T-helper 9 cell (primary cell): ENCODE measurements around the gene PCSK9.
"Not testable (repeated sequence)": the region's sequence is repeated elsewhere in the genome, so short reads cannot be mapped to it uniquely, and the experiment has no call there.

ENCODE experiments used
- DNase-seq: peaks from one replicate; pipeline ENCODE4 v3.0.0-alpha.2; 2020

Gene PCSK9

GRCh38 chr1:55081905-55082296 is 42.6 kb downstream of the PCSK9 start:
- no peak for DNase-seq

DNA sequence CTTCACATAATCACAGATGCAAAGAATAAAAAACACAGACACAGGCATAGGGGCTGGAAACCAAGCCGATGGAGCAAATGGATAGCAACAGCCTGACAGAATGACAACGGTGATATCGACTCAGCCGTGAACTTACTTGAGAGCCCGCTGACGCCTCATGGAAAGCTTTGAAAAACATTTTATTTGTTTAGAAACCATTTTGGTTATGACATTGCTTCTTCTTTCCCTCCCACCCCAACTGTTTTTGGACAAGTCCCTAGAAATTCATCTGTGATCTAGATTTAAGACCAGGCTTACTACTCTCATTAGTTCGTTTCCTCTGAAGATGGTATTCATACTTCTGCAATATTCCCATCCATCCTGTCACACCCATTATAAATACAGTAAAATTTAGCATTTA is 44.9 kb downstream of the PCSK9 start:
- DNase-seq, result no peak

DNA sequence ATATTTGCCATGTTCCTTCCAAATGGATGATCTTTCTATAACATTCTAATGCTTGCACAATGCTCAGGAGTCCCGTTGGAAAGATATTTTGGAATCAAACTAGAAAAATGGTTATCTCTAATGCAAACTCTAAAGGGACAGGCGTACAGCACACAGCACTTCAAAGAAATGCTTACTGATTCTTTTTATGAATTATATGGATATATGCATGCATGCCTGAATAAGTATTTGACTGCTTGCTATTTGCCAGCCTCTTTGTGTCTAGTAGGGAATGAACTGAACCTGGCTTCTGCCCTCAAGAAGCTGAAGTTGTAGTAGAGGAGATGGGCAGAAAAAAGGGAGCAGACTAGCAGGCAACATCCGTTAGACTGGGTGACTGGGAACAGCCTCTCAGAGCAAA is 48.1 kb downstream of the PCSK9 start:
- DNase-seq, result no peak

DNA sequence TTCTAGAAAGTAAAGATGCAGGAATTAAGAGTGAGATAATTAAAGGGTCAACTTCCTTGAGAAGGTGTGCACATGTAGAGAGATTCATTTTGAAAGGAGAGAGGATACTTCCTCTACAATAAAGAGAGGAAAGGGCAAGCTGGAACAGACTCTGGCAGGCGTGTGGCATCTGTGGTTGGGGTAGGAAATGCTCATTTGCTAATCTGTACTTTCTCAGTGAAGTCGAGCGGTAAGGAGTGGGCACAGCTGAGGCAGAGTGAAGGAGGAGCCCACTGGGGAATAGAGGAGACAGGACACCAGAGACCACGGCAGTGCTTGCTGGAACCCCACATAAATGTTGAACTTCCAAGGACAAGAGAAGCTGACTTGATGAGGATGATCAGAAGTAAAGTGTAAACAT is 49.1 kb downstream of the PCSK9 start:
- DNase-seq, result no peak

DNA sequence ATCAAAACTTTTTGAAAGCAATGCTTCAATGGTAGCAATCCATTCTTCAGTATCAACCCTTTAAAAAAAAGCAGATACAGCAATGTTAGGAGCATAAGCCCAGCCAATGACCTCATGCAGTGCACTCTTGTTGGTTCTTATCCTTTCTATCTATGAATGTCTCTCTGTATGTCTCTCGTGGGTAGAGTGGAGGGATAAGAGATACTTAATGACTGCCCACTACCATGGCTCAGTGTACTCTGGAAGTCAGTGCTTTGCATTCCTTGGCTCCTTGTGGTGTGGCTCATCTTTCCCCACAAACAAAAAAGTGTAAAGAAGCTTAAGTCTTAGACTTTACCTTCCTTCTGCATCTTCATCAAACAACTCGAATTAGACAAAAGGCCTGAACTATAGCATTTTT is 50.3 kb downstream of the PCSK9 start:
- DNase-seq, result no peak

- no peak for DNase-seq
Observed at GRCh38 chr1:55092475-55092874, 53.1 kb downstream of the PCSK9 start.

- no peak for DNase-seq
Observed at GRCh38 chr1:55095095-55095494, 55.7 kb downstream of the PCSK9 start.

- no peak for DNase-seq
Observed at GRCh38 chr1:55103891-55104290, 64.5 kb downstream of the PCSK9 start.

DNA sequence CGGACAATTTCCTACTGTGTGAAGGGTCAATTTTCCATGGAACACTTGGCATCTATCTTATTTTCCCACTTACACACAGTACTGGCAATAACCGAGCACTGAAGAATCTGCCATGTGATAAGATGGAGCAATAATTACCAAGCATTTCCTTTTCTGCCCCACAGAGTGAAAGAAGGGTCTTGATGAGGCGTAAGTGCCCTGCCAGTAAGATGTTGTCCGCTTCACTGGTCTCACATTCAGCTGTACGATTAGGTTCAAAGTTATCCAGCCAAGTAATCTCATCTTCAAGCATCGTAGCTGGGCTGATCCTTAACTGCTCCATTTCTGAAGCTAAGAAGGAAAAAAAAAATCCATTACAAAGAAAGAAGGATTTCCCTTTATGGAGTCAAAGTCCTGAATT is 67.8 kb downstream of the PCSK9 start:
- DNase-seq, result no peak

- DNase-seq, result not testable (repeated sequence)
Observed at GRCh38 chr1:55109005-55109404, 69.7 kb downstream of the PCSK9 start.
